ENCODE results near the gene ENGASE.
"Not testable (repeated sequence)": the region's sequence is repeated elsewhere in the genome, so short reads cannot be mapped to it uniquely, and the experiment has no call there.

Gene ENGASE

GRCh38 chr17:79074649-79075445 lies at the start of gene ENGASE:
Gene ENGASE, plus strand, starts transcription at chr17:79074824. Its CDS starts 121 bp downstream, at chr17:79074945.
- Histone ChIP-seq H3K27me3 (ENCODE audit: control insufficient read depth, insufficient read depth, low read length) (peaks cover 3% of the 10 kb centered on the region), H3K4me3 (ENCODE audit: low read depth, low read length) (peak within 1 kb of the TSS; percentile 50), H3K4me1 (ENCODE audit: control insufficient read depth, insufficient read depth, low read length) (no peaks in the 10 kb centered on the region), H3K36me3 (ENCODE audit: control insufficient read depth, insufficient read depth, low read length) (peaks cover 7% of the 10 kb centered on the region), H3K9ac (ENCODE audit: low read depth, low read length) (peak within 1 kb of the TSS; percentile 60), H3K9me3 (ENCODE audit: control insufficient read depth, insufficient read depth, low read length) (no peaks in the 10 kb centered on the region)

- peaks cover 2% of the 10 kb centered on the region for H3K4me1 ChIP-seq (ENCODE audit: control insufficient read depth, insufficient read depth, low read length)
These were observed 49.5 kb upstream of the ENGASE start for GRCh38 chr17:79024901-79025737.

GRCh38 chr17:79026376-79027273 lies 48.0 kb upstream of the ENGASE start:
- H3K4me3 ChIP-seq (ENCODE audit: low read depth, low read length), result no peak overlapping the region

More at GRCh38 chr17:79024901-79025737, 49.5 kb upstream of the ENGASE start:
- Histone ChIP-seq H3K9ac (ENCODE audit: low read depth, low read length) (no peak overlapping the region), H3K4me3 (ENCODE audit: low read depth, low read length) (peak overlapping the region; percentile 67), H3K9me3 (ENCODE audit: control insufficient read depth, insufficient read depth, low read length) (no peaks in the 10 kb centered on the region), H3K36me3 (ENCODE audit: control insufficient read depth, insufficient read depth, low read length) (no peaks in the 10 kb centered on the region), H3K27me3 (ENCODE audit: control insufficient read depth, insufficient read depth, low read length) (peaks cover 68% of the 10 kb centered on the region)

GRCh38 chr17:79027274-79027924 lies 47.2 kb upstream of the ENGASE start:
- no peak overlapping the region for H3K9ac ChIP-seq (ENCODE audit: low read depth, low read length)
- peaks cover 46% of the 10 kb centered on the region for H3K27me3 ChIP-seq (ENCODE audit: control insufficient read depth, insufficient read depth, low read length)
- H3K36me3 ChIP-seq (ENCODE audit: control insufficient read depth, insufficient read depth, low read length), result no peaks in the 10 kb centered on the region
- H3K4me3 ChIP-seq (ENCODE audit: low read depth, low read length), result no peak overlapping the region
- peaks cover 2% of the 10 kb centered on the region for H3K4me1 ChIP-seq (ENCODE audit: control insufficient read depth, insufficient read depth, low read length)
- no peaks in the 10 kb centered on the region for H3K9me3 ChIP-seq (ENCODE audit: control insufficient read depth, insufficient read depth, low read length)

More at GRCh38 chr17:79026376-79027273, 48.0 kb upstream of the ENGASE start:
- H3K9me3 ChIP-seq (ENCODE audit: control insufficient read depth, insufficient read depth, low read length), result no peaks in the 10 kb centered on the region
- H3K36me3 ChIP-seq (ENCODE audit: control insufficient read depth, insufficient read depth, low read length), result no peaks in the 10 kb centered on the region
- no peak overlapping the region for H3K9ac ChIP-seq (ENCODE audit: low read depth, low read length)
- peaks cover 2% of the 10 kb centered on the region for H3K4me1 ChIP-seq (ENCODE audit: control insufficient read depth, insufficient read depth, low read length)
- peaks cover 53% of the 10 kb centered on the region for H3K27me3 ChIP-seq (ENCODE audit: control insufficient read depth, insufficient read depth, low read length)

- peaks cover 40% of the 10 kb centered on the region for H3K27me3 ChIP-seq (ENCODE audit: control insufficient read depth, insufficient read depth, low read length)
- H3K9ac ChIP-seq (ENCODE audit: low read depth, low read length), result no peak overlapping the region
- H3K4me1 ChIP-seq (ENCODE audit: control insufficient read depth, insufficient read depth, low read length), result peaks cover 2% of the 10 kb centered on the region
- no peaks in the 10 kb centered on the region for H3K36me3 ChIP-seq (ENCODE audit: control insufficient read depth, insufficient read depth, low read length)
- H3K9me3 ChIP-seq (ENCODE audit: control insufficient read depth, insufficient read depth, low read length), result no peaks in the 10 kb centered on the region
- H3K4me3 ChIP-seq (ENCODE audit: low read depth, low read length), result no peak overlapping the region
These were observed 46.6 kb upstream of the ENGASE start for GRCh38 chr17:79027925-79028491.

GRCh38 chr17:79028496-79029326 lies 45.9 kb upstream of the ENGASE start:
- H3K4me1 ChIP-seq (ENCODE audit: control insufficient read depth, insufficient read depth, low read length), result no peaks in the 10 kb centered on the region
- peaks cover 33% of the 10 kb centered on the region for H3K27me3 ChIP-seq (ENCODE audit: control insufficient read depth, insufficient read depth, low read length)
- no peak overlapping the region for H3K4me3 ChIP-seq (ENCODE audit: low read depth, low read length)
- H3K9me3 ChIP-seq (ENCODE audit: control insufficient read depth, insufficient read depth, low read length), result no peaks in the 10 kb centered on the region
- H3K9ac ChIP-seq (ENCODE audit: low read depth, low read length), result no peak overlapping the region
- no peaks in the 10 kb centered on the region for H3K36me3 ChIP-seq (ENCODE audit: control insufficient read depth, insufficient read depth, low read length)

GRCh38 chr17:79029327-79030009 lies 45.2 kb upstream of the ENGASE start:
- H3K4me3 ChIP-seq (ENCODE audit: low read depth, low read length), result no peak overlapping the region
- H3K9me3 ChIP-seq (ENCODE audit: control insufficient read depth, insufficient read depth, low read length), result no peaks in the 10 kb centered on the region
- H3K36me3 ChIP-seq (ENCODE audit: control insufficient read depth, insufficient read depth, low read length), result no peaks in the 10 kb centered on the region
- no peak overlapping the region for H3K9ac ChIP-seq (ENCODE audit: low read depth, low read length)
- no peaks in the 10 kb centered on the region for H3K4me1 ChIP-seq (ENCODE audit: control insufficient read depth, insufficient read depth, low read length)
- peaks cover 32% of the 10 kb centered on the region for H3K27me3 ChIP-seq (ENCODE audit: control insufficient read depth, insufficient read depth, low read length)

GRCh38 chr17:79030636-79031035 lies 44.0 kb upstream of the ENGASE start:
- H3K36me3 ChIP-seq (ENCODE audit: control insufficient read depth, insufficient read depth, low read length); H3K4me1 ChIP-seq (ENCODE audit: control insufficient read depth, insufficient read depth, low read length); H3K9ac ChIP-seq (ENCODE audit: low read depth, low read length); H3K4me3 ChIP-seq (ENCODE audit: low read depth, low read length); H3K9me3 ChIP-seq (ENCODE audit: control insufficient read depth, insufficient read depth, low read length): not testable (repeated sequence)
- peaks cover 20% of the 10 kb centered on the region for H3K27me3 ChIP-seq (ENCODE audit: control insufficient read depth, insufficient read depth, low read length)

- Histone ChIP-seq H3K4me1 (ENCODE audit: control insufficient read depth, insufficient read depth, low read length) (no peaks in the 10 kb centered on the region), H3K4me3 (ENCODE audit: low read depth, low read length) (no peak overlapping the region), H3K36me3 (ENCODE audit: control insufficient read depth, insufficient read depth, low read length) (no peaks in the 10 kb centered on the region), H3K9ac (ENCODE audit: low read depth, low read length) (no peak overlapping the region), H3K9me3 (ENCODE audit: control insufficient read depth, insufficient read depth, low read length) (no peaks in the 10 kb centered on the region), H3K27me3 (ENCODE audit: control insufficient read depth, insufficient read depth, low read length) (peaks cover 7% of the 10 kb centered on the region)
These were observed 42.4 kb upstream of the ENGASE start for GRCh38 chr17:79031996-79032875.

All from iPS-15b (cell line).